Body of pancreas (tissue), 4 donors: ENCODE data around the gene KLF9.

Source experiments
- POLR2A ChIP-seq, 3 donors: fragments of 450-650 bp; IDR thresholded peaks; one replicate each; pipeline ENCODE4 v1.6.1; 2016; ENCODE audit warnings: antibody characterized with exemption in 3 of 3, mild to moderate bottlenecking in 2 of 3
- TF ChIP-seq, protein P1 (sequence below), 7 experiments: fragments of 450-650 bp in 4 of 7; fragments of 200-600 bp in 3 of 7; sonication (generic) in 3 of 7; IDR thresholded peaks; one replicate each; pipeline ENCODE4 v1.5.1; 2016 to 2019; ENCODE audit warnings: antibody characterized with exemption in 7 of 7

GRCh38 chr9:70448919-70449318 is 34.5 kb upstream of the KLF9 start:
- TF ChIP-seq POLR2A (IDR thresholded peaks at IDR 0.05): no peak
- TF ChIP-seq, protein P1, sequence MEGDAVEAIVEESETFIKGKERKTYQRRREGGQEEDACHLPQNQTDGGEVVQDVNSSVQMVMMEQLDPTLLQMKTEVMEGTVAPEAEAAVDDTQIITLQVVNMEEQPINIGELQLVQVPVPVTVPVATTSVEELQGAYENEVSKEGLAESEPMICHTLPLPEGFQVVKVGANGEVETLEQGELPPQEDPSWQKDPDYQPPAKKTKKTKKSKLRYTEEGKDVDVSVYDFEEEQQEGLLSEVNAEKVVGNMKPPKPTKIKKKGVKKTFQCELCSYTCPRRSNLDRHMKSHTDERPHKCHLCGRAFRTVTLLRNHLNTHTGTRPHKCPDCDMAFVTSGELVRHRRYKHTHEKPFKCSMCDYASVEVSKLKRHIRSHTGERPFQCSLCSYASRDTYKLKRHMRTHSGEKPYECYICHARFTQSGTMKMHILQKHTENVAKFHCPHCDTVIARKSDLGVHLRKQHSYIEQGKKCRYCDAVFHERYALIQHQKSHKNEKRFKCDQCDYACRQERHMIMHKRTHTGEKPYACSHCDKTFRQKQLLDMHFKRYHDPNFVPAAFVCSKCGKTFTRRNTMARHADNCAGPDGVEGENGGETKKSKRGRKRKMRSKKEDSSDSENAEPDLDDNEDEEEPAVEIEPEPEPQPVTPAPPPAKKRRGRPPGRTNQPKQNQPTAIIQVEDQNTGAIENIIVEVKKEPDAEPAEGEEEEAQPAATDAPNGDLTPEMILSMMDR (IDR thresholded peaks at IDR 0.05): no peak
